Prostate gland (tissue), 2 donors: ENCODE results near the gene CACNA2D1.

Experiments used
- POLR2AphosphoS5 ChIP-seq: sonication (generic); formaldehyde crosslinking; IDR thresholded peaks from one replicate; pipeline ENCODE4 v1.6.1; 2017; ENCODE audit warnings: antibody characterized with exemption
- TF ChIP-seq, protein P1 (sequence below), 4 experiments: fragments of 200-600 bp in 2 of 4; fragments of 450-650 bp in 2 of 4; sonication (generic) in 2 of 4; IDR thresholded peaks; 1 replicate in 3 of 4; 2 replicates in 1 of 4; pipeline ENCODE4 v1.5.1; 2016 to 2019; ENCODE audit warnings: antibody characterized with exemption in 4 of 4, mild to moderate bottlenecking in 2 of 4, moderate library complexity in 2 of 4

DNA sequence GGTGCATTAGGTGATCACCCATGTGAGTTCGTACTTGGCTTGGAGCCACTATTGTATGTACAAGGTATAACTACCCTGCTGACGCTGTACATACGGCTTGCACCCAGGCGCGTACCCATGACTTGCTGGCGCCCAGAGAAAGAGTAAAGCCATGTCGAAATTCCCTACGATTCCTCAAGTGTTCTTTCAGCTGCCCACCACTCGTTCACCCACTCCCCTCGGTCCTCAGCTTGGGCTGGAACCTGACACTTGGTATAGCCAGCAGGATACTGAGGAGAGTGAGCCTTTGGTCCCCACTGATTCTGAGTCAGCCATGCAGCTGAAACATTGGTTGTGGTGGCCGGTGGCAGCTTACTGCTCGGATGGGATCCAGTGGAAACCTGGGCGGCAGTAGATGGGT, 241.5 kb downstream of the CACNA2D1 start:
- TF ChIP-seq, protein P1, sequence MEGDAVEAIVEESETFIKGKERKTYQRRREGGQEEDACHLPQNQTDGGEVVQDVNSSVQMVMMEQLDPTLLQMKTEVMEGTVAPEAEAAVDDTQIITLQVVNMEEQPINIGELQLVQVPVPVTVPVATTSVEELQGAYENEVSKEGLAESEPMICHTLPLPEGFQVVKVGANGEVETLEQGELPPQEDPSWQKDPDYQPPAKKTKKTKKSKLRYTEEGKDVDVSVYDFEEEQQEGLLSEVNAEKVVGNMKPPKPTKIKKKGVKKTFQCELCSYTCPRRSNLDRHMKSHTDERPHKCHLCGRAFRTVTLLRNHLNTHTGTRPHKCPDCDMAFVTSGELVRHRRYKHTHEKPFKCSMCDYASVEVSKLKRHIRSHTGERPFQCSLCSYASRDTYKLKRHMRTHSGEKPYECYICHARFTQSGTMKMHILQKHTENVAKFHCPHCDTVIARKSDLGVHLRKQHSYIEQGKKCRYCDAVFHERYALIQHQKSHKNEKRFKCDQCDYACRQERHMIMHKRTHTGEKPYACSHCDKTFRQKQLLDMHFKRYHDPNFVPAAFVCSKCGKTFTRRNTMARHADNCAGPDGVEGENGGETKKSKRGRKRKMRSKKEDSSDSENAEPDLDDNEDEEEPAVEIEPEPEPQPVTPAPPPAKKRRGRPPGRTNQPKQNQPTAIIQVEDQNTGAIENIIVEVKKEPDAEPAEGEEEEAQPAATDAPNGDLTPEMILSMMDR (IDR thresholded peaks at IDR 0.05) = no peak
- TF ChIP-seq POLR2AphosphoS5 = no peak
